Body of pancreas (tissue), 4 donors: ENCODE data around the gene DMD.

Source experiments
- POLR2A ChIP-seq, 3 donors: fragments of 450-650 bp; IDR thresholded peaks; one replicate each; pipeline ENCODE4 v1.6.1; 2016; ENCODE audit warnings: antibody characterized with exemption in 3 of 3, mild to moderate bottlenecking in 2 of 3
- TF ChIP-seq, protein P1 (sequence below), 7 experiments: fragments of 450-650 bp in 4 of 7; fragments of 200-600 bp in 3 of 7; sonication (generic) in 3 of 7; IDR thresholded peaks; one replicate each; pipeline ENCODE4 v1.5.1; 2016 to 2019; ENCODE audit warnings: antibody characterized with exemption in 7 of 7

DNA sequence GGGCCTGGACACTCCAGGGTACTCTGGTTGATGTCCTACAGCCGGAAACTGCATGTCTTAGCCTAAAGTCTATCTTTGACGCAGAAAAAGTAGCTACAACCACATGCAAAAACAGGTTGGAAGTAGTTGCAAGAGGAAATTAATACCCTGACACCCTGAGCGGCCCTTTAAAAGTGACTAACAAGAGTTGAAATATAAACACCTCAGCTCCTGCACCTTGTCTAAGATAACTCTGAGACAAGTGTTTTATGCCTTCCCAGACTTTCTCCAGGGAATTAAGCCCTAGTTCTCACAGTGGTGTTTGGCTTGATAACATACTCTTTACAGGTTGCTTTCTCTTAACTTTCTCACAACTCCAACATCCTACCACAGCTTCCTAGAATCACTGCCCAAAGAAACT, 943.1 kb downstream of the DMD start:
- TF ChIP-seq, protein P1, sequence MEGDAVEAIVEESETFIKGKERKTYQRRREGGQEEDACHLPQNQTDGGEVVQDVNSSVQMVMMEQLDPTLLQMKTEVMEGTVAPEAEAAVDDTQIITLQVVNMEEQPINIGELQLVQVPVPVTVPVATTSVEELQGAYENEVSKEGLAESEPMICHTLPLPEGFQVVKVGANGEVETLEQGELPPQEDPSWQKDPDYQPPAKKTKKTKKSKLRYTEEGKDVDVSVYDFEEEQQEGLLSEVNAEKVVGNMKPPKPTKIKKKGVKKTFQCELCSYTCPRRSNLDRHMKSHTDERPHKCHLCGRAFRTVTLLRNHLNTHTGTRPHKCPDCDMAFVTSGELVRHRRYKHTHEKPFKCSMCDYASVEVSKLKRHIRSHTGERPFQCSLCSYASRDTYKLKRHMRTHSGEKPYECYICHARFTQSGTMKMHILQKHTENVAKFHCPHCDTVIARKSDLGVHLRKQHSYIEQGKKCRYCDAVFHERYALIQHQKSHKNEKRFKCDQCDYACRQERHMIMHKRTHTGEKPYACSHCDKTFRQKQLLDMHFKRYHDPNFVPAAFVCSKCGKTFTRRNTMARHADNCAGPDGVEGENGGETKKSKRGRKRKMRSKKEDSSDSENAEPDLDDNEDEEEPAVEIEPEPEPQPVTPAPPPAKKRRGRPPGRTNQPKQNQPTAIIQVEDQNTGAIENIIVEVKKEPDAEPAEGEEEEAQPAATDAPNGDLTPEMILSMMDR (IDR thresholded peaks at IDR 0.05) = no peak
- TF ChIP-seq POLR2A (IDR thresholded peaks at IDR 0.05) = no peak
